HL-60/S4 treated with retinoic acid at 250 ng/mL for 4 days and 3 days (cell line): ENCODE results near the gene R3HDM1.
"Not testable (repeated sequence)": the region's sequence is repeated elsewhere in the genome, so short reads cannot be mapped to it uniquely, and the experiment has no call there.

ENCODE experiments used
- in situ Hi-C: fragments of 300-500 bp; cut with MboI; formaldehyde crosslinking; loops from 2 replicates; pipeline ENCODE4 v1.7.0; 2022; ENCODE audit warnings: low sequenced_read_pairs

Gene R3HDM1

GRCh38 chr2:135531231-135532197, at the start of gene R3HDM1:
Gene R3HDM1 (plus strand): TSS chr2:135531484. CDS start chr2:135604846, 73,362 bp downstream.
- in situ Hi-C loops: no loop called here

GRCh38 chr2:135485441-135485840, 45.8 kb upstream of the R3HDM1 start:
- in situ Hi-C loops: no loop called here

- in situ Hi-C loops: no loop called here
Observed at GRCh38 chr2:135490376-135490775, 40.9 kb upstream of the R3HDM1 start.

DNA sequence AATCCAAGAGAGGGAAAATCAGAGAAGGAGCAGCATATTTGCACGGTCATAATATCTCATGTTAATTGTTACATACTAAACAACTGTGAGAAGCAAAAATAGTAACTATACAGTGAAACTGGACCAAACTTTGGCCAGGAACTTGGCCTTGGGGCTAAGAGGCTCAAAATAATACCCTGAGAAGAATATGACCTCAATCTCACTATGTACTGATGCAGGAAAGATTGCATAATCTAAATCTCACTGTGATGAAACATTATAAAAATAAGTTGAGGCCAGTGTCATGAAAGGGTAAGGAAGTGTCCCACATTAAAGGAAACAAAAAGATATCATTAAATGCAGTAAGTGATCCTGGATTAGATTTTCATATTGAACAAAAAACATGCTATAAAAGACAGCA, 36.8 kb upstream of the R3HDM1 start:
- in situ Hi-C loops: no loop called here

DNA sequence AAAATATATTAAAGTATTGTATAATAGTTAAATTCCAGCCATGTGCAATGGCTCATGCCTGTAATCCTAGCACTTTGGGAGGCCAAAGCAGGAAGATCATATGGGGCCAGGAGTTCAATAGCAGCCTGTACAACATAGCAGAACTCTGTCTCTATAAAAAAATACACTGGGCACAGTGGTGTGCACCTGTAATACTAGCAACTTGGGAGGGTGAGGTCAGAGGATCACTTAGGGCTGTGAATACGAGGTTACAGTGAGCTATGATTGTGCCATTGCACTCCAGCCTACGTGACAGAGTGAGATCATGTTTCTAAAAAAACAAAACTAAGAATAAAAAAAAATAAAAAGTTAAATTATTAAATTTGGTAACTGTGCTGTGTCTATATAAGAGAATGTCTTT, 36.4 kb upstream of the R3HDM1 start:
- in situ Hi-C loops: no loop called here

DNA sequence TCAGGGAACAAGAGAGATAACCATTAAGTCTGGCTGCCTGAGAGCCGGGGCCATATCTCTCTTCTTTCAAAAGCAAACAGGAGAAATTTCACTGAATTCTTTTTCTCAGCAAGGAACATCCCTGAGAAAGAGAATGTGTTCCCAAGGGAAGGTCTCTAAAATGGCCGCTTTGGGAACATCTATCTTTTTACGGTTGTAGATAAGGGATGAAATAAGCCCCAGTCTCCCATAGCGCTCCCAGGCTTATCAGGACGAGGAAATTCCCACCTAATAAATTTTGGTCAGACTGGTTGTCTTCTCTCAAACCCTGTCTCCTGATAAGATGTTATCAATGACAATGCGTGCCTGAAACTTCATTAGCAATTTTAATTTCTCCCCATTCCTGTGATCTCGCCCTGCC, 32.7 kb upstream of the R3HDM1 start:
- in situ Hi-C loops: not testable (repeated sequence)

GRCh38 chr2:135504811-135505210, 26.5 kb upstream of the R3HDM1 start:
- in situ Hi-C loops: no loop called here

DNA sequence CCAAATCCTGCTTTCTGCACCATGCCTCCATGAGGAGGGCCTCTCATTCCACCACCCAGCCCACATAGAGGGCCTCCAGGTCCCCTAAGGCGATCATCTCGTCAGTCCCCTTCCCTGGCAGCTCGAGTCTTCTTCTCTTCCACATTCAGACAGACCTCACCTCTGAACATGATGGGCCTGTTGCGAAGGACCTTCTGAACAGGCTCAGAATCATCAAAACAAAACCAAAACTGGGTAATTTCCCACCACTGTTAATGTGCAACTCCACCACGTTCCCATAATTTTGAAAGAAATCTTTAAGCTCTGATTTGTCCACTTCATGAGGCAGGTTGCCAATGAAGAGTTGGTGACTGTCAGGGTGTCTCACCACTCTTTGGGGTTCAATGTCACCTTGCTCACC, 20.7 kb upstream of the R3HDM1 start:
- in situ Hi-C loops: no loop called here

DNA sequence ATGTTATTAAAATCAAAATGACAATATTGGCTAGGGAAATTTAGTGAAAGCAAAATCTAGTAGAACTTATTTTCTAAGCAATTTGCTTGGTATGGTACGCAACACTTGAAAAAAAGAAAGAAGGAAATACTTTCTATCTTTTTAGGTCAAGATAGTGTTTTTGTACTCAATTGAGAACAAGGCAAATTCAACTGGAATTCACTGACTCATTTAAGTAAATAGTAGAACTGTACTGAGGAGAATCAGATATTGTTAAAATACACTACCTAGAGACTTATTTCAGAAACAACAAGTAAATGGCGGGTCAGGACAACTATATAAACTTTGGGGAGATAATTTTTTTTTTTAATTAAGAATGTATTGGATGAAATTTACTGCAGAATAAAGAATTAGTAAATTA, 19.2 kb upstream of the R3HDM1 start:
- in situ Hi-C loops: no loop called here

GRCh38 chr2:135525786-135526185, 5.5 kb upstream of the R3HDM1 start:
- in situ Hi-C loops: no loop called here

- in situ Hi-C loops: no loop called here
Observed at GRCh38 chr2:135528006-135528405, 3.3 kb upstream of the R3HDM1 start.

DNA sequence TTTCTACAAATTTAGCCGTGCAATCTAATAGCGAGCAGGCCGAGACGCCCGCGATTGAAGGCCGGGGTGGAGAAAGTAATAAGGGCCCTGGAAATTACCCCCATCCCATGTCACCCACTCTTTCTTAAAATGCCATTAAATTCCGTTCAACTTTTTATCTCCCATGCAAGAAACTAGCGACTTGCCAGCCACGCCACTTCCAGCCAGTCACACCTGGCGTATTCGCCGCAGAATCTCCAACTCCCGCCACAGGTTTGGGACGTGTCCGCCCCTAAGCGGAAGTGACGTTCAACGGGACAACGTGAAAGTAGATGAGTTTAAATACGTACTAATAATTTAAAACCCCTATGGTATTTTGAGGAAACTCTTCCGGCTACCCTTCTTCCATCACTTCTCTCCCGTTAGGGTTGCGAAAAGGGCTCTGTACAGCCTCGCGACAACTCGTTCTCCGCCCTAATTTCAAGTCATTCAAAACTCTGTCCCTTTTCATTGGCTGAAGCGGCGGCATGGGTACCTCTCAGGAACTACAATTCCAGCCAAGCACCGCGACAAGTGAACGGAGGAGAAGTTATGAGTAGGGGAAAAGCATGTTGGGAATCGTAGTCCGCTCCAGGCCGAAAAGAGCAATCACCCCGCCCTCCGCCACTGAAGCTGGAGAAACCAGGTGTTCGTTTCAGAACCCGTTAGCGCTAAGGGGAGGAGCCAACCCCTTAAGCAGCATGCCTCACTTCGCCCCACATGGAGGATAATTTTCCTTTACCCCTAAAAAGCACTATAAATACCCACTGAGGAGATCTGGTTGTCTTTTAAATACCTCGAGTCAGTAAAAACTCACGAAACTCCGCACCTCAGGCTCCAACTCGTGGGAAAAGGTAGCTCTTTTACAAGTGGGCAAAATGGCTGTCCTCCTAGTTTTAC, 712 bp upstream of the R3HDM1 start, which contains the start of gene ZRANB3:
Gene ZRANB3 (minus strand): TSS at position 906 of the 918 bp plus-strand sequence.
- in situ Hi-C loops: no loop called here

GRCh38 chr2:135532581-135532980, 1.3 kb downstream of the R3HDM1 start:
- in situ Hi-C loops: no loop called here

GRCh38 chr2:135533545-135533944, 2.3 kb downstream of the R3HDM1 start:
- in situ Hi-C loops: not testable (repeated sequence)

- in situ Hi-C loops: no loop called here
Observed at GRCh38 chr2:135546436-135546835, 15.2 kb downstream of the R3HDM1 start.

DNA sequence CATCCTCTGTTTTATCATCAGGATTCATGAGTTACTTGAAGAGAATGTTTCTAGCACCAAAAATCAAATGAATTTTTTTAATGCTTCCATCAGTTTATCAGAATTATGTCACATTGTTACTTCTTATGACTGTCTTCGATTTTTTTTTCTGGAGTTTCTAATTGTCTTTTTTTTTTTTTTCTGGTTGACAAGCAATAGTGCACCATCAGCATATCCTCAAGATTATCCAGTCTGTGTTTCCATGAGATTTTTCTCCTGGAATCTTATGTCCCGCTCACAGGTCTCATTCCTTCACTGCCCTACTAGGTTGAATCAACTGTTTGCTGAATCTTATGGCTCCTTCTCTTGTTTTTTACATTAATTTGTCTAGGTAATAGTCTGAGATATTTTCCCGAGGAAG, 16.0 kb downstream of the R3HDM1 start:
- in situ Hi-C loops: no loop called here

DNA sequence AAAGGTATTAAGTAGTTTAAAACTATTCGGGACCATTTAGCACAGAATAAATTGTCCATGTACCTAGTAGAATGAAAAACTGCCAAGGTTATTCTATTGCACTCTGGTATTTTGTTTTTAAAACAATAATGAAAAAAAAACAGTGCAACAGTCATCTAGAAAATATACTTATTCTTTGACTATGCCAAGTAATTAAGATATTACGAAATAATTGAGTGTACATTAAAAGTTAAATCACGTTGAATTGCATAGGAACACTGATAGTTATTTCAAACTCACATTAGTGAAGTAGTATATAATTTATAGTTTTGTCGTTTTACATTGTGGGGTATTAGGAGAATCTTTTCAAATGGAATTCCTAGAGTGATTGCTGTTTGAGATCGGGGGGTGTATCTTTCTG, 20.1 kb downstream of the R3HDM1 start:
- in situ Hi-C loops: no loop called here

- in situ Hi-C loops: no loop called here
Observed at GRCh38 chr2:135552887-135553286, 21.6 kb downstream of the R3HDM1 start.

DNA sequence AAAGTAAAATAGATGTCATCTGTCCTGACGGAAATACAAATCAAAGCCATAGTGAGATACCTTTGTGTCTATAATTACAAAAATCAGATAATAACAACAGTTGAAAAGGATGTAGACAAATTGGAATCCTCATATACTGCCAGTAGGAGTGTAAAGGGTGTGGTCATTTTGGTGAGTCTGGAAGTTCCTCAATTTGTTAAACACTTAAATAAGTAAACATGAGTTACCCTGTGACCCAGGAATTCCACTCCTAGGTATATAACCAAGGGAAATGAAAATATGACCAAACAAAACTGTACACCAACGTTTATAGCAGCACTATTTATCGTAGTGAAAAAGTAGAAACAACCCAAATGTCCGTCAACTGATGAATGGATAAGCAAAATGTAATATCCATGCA, 24.0 kb downstream of the R3HDM1 start:
- in situ Hi-C loops: no loop called here

DNA sequence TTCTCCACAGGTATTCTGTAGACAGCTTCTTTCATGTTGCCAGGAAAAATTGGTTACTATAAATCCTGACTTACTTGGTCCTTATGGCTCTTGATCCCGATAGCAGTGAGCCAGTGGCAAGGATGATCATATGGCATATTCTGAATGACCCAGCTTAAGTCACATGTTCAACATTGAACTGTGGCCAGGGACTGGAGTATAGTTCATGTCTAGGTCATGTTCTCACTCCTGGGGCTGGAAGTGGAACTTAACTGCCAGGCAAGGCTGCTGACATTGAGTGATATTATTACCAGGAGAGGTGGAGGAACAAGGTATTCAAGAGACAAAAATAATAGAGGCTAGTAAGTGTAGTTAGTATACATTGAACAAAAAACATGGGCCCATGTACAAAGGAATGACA, 26.2 kb downstream of the R3HDM1 start:
- in situ Hi-C loops: no loop called here

- in situ Hi-C loops: no loop called here
Observed at GRCh38 chr2:135561925-135562324, 30.6 kb downstream of the R3HDM1 start.
